Smooth muscle cell (in vitro differentiated cells): ENCODE results near the gene HASPIN. TPM values are rescaled to one million over a fixed set of nuclear protein-coding genes. Genes with fewer than 3 reads are reported as not detected.

Experiments
- DNase-seq: peaks from one replicate; lab custom pipeline; 2025; ENCODE audit not compliant: unreplicated experiment; lab: John Stamatoyannopoulos, UW
- H2AFZ ChIP-seq: fragments of 200-600 bp; sonication (generic); 2 replicates; pipeline ENCODE4 v1.6.0; 2016; ENCODE audit warnings: antibody characterized with exemption, low read depth, mild to moderate bottlenecking
- H3F3A ChIP-seq: fragments of 200-600 bp; sonication (generic); 2 replicates; pipeline ENCODE4 v1.6.0; 2017; ENCODE audit warnings: antibody characterized with exemption, low read depth
- H3K27ac ChIP-seq: fragments of 200-600 bp; sonication (generic); 2 replicates; pipeline ENCODE4 v1.5.1; 2016; ENCODE audit warnings: low read depth, mild to moderate bottlenecking
- H3K27me3 ChIP-seq: fragments of 200-600 bp; sonication (generic); 2 replicates; pipeline ENCODE4 v1.6.1; 2016; ENCODE audit warnings: low read depth, mild to moderate bottlenecking
- H3K36me3 ChIP-seq: fragments of 200-600 bp; sonication (generic); 2 replicates; pipeline ENCODE4 v1.5.1; 2016; ENCODE audit warnings: low read depth
- H3K4me1 ChIP-seq: fragments of 200-600 bp; sonication (generic); 2 replicates; pipeline ENCODE4 v1.5.1; 2016; ENCODE audit warnings: low read depth
- H3K4me2 ChIP-seq: fragments of 200-600 bp; sonication (generic); 2 replicates; pipeline ENCODE4 v1.6.0; 2016; ENCODE audit warnings: mild to moderate bottlenecking
- H3K4me3 ChIP-seq: fragments of 200-600 bp; sonication (generic); 2 replicates; pipeline ENCODE4 v1.5.1; 2016; ENCODE audit warnings: mild to moderate bottlenecking
- H3K79me2 ChIP-seq: fragments of 200-600 bp; sonication (generic); 2 replicates; pipeline ENCODE4 v1.6.0; 2016; ENCODE audit warnings: low read depth, mild to moderate bottlenecking
- H3K9ac ChIP-seq: fragments of 200-600 bp; sonication (generic); 2 replicates; pipeline ENCODE4 v1.6.0; 2016; ENCODE audit warnings: low read depth
- H3K9me3 ChIP-seq: fragments of 200-600 bp; sonication (generic); replicated peaks from 2 replicates; pipeline ENCODE4 v1.5.1; 2016; ENCODE audit warnings: low read depth
- H4K20me1 ChIP-seq: fragments of 200-600 bp; sonication (generic); 2 replicates; pipeline ENCODE4 v1.6.0; 2016; ENCODE audit warnings: low read depth
- CTCF ChIP-seq: fragments of 200-600 bp; sonication (generic); IDR thresholded peaks from 2 replicates; pipeline ENCODE4 v1.5.1; 2017; ENCODE audit warnings: borderline replicate concordance, mild to moderate bottlenecking, antibody characterized with exemption; ENCODE audit not compliant: insufficient read depth, poor library complexity, severe bottlenecking
- WGBS: methylation state at CpG from one replicate; pipeline ENCODE4 v1.1.7; 2016; ENCODE audit warnings: low lambda C conversion rate; 5-methylcytosine and 5-hydroxymethylcytosine counted together
- polyA plus RNA-seq: library from polyadenylated mRNA; unstranded; fragments of >200 nt; fragmentation: Nextera tagmentation; extraction: Ambion mirVana; gene quantifications from 2 replicates; pipeline ENCODE4 v1.2.1, GENCODE V29; 2016
- total RNA-seq: library from RNA; depleted of rRNA; stranded (reverse); fragments of >200 nt; gene quantifications from 2 replicates; pipeline ENCODE4 v1.2.3, GENCODE V29; 2014

HASPIN gene
- total and polyA plus RNA-seq, 2 experiments from 2014 or later, result 1.2 to 2.7 TPM

DNA sequence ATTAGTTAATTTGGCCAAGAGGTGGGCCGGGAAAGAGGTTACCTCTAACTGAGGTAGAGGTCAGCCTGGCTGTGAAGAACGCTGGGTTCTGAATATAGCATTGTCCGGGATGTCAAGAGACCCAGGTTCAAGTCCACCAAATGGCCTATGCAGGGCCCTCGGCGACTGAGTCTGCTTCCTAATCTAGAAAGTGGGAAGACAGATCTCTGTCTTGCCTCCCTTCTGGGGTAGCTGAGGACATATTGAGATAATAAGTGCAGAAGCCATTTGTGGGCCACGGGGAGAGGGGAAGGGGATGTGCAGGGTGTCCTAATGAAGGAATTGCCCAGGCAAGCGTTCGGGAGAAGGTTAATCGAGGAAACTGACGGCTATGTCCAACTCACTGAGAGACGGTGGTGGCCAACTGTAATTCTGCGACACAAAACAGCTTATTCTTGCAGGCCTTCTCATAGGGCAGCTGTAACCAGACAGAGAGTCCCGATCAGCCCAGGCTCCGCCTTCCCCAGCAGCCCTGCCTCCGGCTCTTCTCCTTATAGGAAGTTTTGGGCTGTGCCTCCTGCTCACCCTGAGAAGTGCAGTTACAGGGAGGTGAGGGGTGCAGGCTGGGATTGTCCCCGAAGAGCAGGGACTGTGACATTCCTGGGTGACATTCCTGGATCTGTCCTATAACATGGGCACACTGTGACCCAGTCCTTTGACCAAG, 15.9 kb downstream of the HASPIN start:
- no peak overlapping the region for H3K9ac ChIP-seq
- no peak overlapping the region for H2AFZ ChIP-seq
- H3K36me3 ChIP-seq, result no peaks in the 10 kb centered on the region
- no peak for TF ChIP-seq CTCF
- WGBS, result 85% methylated on average over 16 of the region's 16 CpGs
- H3K4me2 ChIP-seq, result no peak overlapping the region
- no peaks in the 10 kb centered on the region for H3K79me2 ChIP-seq
- H3K4me3 ChIP-seq, result no peak overlapping the region
- no peak overlapping the region for H3K27ac ChIP-seq
- DNase-seq, result no peak
- H3K4me1 ChIP-seq, result peaks cover 10% of the 10 kb centered on the region
- H4K20me1 ChIP-seq, result no peaks in the 10 kb centered on the region
- no peaks in the 10 kb centered on the region for H3K9me3 ChIP-seq
- no peaks in the 10 kb centered on the region for H3K27me3 ChIP-seq
- no peaks in the 10 kb centered on the region for H3F3A ChIP-seq

- TF ChIP-seq CTCF, result no peak
- Histone ChIP-seq H3K27me3 (no peaks in the 10 kb centered on the region), H3K36me3 (no peaks in the 10 kb centered on the region), H3K27ac (no peak overlapping the region), H3K9me3 (no peaks in the 10 kb centered on the region), H3K4me2 (no peak overlapping the region), H3K79me2 (no peaks in the 10 kb centered on the region), H4K20me1 (no peaks in the 10 kb centered on the region), H2AFZ (no peak overlapping the region), H3K4me3 (no peak overlapping the region), H3F3A (no peaks in the 10 kb centered on the region), H3K9ac (no peak overlapping the region), H3K4me1 (peaks cover 10% of the 10 kb centered on the region)
- 76% methylated on average over 14 of the region's 14 CpGs for WGBS
- no peak for DNase-seq
Observed at GRCh38 chr17:3740611-3741073, 16.9 kb downstream of the HASPIN start.

DNA sequence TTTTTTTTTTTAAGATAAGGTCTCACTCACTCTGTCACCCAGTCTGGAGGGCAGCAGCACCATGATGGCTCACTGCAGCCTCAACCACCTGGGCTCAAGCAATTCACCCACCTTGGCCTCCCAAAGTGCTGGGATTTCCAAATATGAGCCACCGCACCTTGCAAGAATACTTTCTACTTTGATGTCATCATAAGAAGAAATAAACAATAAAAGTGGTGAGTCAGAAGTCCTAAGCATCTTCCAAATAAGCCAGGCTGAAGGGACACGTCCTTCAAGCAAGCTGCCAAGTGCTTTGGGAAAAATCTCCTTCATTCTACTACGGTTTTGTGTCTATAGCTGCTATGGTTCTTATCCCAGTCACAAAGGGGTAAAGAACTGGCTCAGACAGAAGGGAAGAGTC, 20.3 kb downstream of the HASPIN start:
- 60% methylated on average over 3 of the region's 3 CpGs for WGBS
- no peaks in the 10 kb centered on the region for H3F3A ChIP-seq
- H3K79me2 ChIP-seq, result no peaks in the 10 kb centered on the region
- peaks cover under 1% of the 10 kb centered on the region for H3K4me1 ChIP-seq
- no peak overlapping the region for H3K4me2 ChIP-seq
- H3K36me3 ChIP-seq, result no peaks in the 10 kb centered on the region
- H2AFZ ChIP-seq, result no peak overlapping the region
- H3K9ac ChIP-seq, result no peak overlapping the region
- H3K4me3 ChIP-seq, result no peak overlapping the region
- no peaks in the 10 kb centered on the region for H3K9me3 ChIP-seq
- TF ChIP-seq CTCF, result no peak
- no peaks in the 10 kb centered on the region for H3K27me3 ChIP-seq
- H3K27ac ChIP-seq, result no peak overlapping the region
- DNase-seq, result no peak
- no peaks in the 10 kb centered on the region for H4K20me1 ChIP-seq

- H3K9ac ChIP-seq, result no peak overlapping the region
- no peaks in the 10 kb centered on the region for H3K79me2 ChIP-seq
- H4K20me1 ChIP-seq, result no peaks in the 10 kb centered on the region
- no peak overlapping the region for H3K27ac ChIP-seq
- no peaks in the 10 kb centered on the region for H3K36me3 ChIP-seq
- no peak overlapping the region for H3K4me3 ChIP-seq
- no peaks in the 10 kb centered on the region for H3K9me3 ChIP-seq
- TF ChIP-seq CTCF, result no peak
- DNase-seq, result no peak
- no peak overlapping the region for H3K4me2 ChIP-seq
- H3K27me3 ChIP-seq, result no peaks in the 10 kb centered on the region
- no peaks in the 10 kb centered on the region for H3F3A ChIP-seq
- no peaks in the 10 kb centered on the region for H3K4me1 ChIP-seq
- no peak overlapping the region for H2AFZ ChIP-seq
- WGBS, result 93% methylated on average over 10 of the region's 10 CpGs
Observed at GRCh38 chr17:3745071-3745470, 21.4 kb downstream of the HASPIN start.
